SK-N-SH treated with all-trans-retinoic acid at 6 μM for 48 hours (cell line): ENCODE data around the gene EBF3.

ENCODE experiments used
- RARB ChIP-seq: fragments of 250-450 bp; sonication (Bioruptor Pico); IDR thresholded peaks from 2 replicates; pipeline ENCODE4 v1.8.0; 2021; ENCODE audit warnings: mild to moderate bottlenecking, moderate library complexity
- TCF4 ChIP-seq: fragments of 250-450 bp; sonication (Bioruptor Pico); IDR thresholded peaks from 2 replicates; pipeline ENCODE4 v1.8.0; 2021; ENCODE audit warnings: mild to moderate bottlenecking, moderate library complexity, borderline replicate concordance

- TF ChIP-seq RARB (CRISPR knock-in tag): no peak
- no peak for TF ChIP-seq TCF4 (CRISPR knock-in tag)
Measured at GRCh38 chr10:129961157-129961701, 2.8 kb downstream of the EBF3 start.
